ENCODE data around the gene PLCZ1.
"Not testable (repeated sequence)": the region's sequence is repeated elsewhere in the genome, so short reads cannot be mapped to it uniquely, and the experiment has no call there.

PLCZ1 gene, protein sequence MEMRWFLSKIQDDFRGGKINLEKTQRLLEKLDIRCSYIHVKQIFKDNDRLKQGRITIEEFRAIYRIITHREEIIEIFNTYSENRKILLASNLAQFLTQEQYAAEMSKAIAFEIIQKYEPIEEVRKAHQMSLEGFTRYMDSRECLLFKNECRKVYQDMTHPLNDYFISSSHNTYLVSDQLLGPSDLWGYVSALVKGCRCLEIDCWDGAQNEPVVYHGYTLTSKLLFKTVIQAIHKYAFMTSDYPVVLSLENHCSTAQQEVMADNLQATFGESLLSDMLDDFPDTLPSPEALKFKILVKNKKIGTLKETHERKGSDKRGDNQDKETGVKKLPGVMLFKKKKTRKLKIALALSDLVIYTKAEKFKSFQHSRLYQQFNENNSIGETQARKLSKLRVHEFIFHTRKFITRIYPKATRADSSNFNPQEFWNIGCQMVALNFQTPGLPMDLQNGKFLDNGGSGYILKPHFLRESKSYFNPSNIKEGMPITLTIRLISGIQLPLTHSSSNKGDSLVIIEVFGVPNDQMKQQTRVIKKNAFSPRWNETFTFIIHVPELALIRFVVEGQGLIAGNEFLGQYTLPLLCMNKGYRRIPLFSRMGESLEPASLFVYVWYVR

GRCh38 chr12:18737819-18738218 lies at the start of gene PLCZ1, which contains the start of gene CAPZA3:
PLCZ1 (minus strand) TSS chr12:18738012; CDS start chr12:18737371, 641 bp downstream.
CAPZA3 (plus strand) TSS chr12:18738119; CDS start chr12:18738269, 150 bp downstream.
- DNase-seq: no peak

GRCh38 chr12:18785465-18785864 lies 47.7 kb upstream of the PLCZ1 start:
- DNase-seq: not testable (repeated sequence)

DNA sequence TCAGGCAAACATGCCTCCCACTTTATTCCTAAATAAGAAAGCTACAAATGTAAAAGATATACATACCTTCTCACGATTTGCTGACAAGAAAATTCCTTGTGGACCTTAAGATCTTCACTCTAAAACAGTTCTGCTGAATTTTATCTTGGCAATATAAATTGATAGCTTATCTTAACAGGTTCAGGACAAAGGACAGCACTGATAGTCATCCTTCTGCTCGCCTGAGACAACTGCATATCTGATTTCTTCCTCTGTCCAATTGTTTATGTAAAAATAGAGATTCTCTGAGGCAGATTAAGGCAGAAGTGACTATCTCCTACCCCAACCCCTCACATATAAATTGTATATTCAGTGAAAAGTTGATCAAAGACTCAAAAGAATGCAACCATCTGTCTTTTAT lies 45.0 kb upstream of the PLCZ1 start:
- no peak for DNase-seq

- not testable (repeated sequence) for DNase-seq
Measured at GRCh38 chr12:18766479-18766878, 28.7 kb upstream of the PLCZ1 start.

DNA sequence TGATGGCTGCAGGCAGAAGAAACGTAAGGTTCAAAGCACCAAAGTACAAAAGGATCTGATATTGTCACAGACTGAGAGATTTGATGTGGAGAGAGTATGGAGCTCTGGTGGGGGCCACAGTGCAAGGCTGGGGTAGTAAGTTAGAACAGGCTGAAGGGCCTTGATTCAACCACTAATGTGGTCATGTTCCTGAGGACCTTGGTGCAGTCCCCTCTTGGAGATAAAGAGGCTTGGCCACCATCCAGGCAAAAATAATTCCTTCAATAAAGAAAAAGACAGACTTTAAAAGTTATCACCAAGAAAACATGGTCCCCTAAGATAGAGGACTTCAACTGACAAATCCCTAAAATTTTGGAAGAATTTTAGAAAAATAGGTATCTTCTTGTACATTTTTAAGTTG lies 17.5 kb upstream of the PLCZ1 start:
- DNase-seq: no peak

GRCh38 chr12:18754124-18754707 lies 16.4 kb upstream of the PLCZ1 start:
- no peak for DNase-seq

DNA sequence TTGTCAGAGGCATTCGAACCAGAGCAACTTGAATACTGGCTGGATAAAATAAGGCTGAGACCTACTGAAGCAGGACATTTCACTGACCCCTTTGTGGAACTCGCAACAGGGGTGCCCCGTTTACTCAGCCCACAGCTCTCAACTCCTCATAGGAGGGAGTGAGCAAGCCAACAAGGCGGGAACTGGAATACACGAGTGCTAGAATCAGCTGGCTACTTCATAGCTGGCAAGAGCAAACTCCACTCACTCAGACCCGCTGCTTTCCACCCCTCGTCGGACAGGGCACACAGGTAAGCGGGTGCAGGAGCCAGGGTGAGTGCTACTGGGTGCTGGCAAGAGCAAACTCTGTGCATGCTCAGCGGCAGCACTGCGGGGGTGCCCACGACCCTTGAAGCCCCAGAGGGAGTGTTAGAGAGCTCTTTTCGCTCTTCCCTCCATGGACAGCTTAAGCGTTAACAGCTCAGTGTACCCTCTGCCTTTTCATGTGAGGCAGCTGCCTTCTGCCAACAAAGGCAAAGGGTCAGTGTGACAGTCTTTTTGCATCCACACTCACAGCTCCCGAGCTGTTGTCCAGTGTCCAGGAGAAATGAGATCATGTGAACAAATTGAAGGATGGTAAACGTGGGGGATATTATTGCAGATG lies 15.8 kb upstream of the PLCZ1 start:
- no peak for DNase-seq

DNA sequence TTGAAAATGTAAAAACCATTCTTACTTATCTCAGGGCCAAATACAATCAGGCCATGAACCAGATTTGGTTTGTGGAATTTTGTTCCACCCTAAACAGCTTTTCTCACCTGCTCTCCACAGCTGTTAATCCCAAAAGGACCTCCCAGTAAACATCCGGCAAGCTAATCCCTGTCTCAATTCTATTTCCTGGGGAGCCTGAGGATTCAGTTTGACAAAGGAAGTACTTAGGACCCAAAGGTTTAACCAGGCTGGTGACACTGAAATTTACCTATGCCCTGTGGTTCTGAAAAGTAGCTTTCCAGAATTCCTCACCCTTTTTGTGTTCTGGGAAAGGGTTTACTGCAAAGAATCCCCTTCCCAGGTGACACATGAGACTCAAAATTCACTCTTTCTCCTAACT lies 15.1 kb upstream of the PLCZ1 start:
- DNase-seq: no peak

DNA sequence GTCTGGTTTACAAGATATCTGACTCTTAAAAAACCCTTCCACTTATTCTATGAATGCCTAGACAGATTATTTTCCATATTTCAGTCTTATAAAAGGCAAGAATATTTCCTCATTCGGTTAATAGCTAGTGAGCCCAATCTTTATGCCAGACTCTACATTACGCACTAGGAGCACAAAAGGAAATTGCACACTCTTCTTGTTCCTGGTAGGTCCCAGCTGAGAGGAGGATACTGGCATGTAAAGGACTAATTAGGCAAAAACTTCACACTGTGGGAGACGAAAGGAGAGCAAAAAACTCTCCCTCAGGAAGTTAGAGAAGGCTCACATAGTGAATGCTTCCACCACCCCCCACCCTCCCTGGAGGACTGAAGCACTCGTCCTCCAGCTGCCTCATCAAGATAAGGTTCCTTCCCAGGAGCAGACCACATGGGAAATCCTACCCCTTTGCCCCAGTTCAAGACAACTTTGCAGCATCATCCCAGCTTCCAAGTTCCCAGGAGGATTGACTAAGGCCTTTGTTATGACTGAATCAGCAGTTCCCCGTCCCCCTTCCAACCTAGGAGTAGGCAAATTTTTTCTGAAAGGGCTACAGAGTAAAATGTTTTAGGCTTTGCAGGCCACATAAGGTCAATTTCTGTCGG lies 14.6 kb upstream of the PLCZ1 start:
- DNase-seq: peak; percentile 96

DNA sequence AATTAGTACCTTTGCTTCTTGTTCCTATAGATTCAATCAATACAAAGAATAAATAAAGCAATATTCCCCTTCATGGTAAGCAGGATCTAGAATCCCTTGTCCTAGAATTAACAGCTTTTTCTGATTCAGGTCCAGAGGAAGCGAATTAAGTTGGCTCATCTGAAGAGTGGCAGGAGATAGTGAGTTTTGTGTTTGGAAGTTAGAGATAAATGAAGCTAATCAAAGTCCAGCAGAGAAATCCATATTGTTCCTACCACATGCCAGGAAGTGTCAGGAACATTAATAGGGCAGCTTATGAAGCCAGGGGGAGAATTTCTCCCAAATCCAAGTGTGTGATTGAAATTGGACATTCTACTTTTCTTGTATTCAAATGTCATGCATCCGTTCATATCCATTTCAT lies 14.1 kb upstream of the PLCZ1 start:
- no peak for DNase-seq

DNA sequence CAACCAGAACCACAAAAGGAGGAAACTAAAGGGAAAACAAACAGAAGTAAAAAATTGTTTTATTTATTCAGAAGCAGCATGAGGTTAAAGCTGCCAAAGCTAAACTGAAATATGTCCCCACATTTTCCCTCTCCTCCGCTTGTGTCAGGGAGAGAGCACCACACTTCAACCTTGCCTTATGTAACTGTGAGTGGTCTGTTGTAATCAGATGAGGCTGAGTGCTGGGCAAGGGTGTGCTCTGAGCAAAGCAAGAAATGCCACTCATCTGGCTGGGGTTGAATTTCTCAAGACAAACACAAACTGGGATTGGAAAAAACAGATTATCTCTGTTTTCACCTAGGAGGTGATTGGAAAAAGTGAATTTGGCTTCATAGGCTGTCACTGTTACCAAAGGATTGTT lies 12.3 kb upstream of the PLCZ1 start:
- peak; percentile 18 for DNase-seq

DNA sequence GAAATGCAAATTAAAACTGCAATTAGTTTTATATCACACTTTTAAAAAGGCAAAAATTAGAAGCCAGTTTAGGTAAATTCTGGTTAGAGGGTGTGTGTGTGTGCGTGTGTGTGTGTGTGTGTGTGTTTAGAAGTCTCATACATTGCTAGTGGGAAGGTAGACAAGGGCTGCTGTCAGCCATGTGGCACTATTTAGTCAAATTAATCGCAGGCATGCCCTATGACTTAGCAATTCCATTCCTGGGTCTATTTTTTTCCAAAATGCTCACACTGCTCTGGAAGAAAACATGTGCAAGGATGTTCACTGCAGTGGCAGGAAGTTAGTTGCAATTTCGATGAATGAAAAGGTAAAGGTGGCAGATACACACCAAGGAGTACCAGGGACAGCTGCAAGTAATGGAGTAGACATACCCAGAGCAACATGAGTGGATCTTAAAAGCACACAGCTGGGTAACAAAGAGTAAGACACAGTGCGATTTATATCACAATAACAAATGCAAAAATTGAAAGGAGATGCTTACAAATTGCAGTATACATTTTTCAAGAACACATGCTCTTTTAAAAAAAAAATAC lies 11.7 kb upstream of the PLCZ1 start:
- peak; percentile 26 for DNase-seq

GRCh38 chr12:18747895-18748294 lies 10.1 kb upstream of the PLCZ1 start:
- peak; percentile 97 for DNase-seq

- no peak for DNase-seq
Measured at GRCh38 chr12:18731156-18731555, 6.7 kb downstream of the PLCZ1 start.

DNA sequence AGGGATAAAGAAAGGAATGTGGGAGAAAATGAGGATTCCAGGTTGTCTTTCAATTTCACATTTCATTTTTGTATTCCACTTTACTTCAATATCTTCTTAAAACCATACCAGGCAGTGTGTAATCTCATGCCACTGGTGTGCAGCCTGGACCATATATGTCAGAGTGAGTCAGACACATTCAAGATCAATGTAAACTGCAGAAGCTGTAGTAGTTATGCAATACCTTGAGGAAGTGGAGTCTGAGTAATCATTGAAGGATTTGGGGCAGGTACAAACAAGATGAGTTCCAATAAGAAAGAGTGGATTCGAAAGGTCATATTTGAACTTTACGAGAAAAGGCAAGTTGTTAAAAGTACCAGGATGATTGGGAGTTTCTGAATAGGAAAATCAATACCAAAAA lies 14.1 kb downstream of the PLCZ1 start:
- peak; percentile 78 for DNase-seq

DNA sequence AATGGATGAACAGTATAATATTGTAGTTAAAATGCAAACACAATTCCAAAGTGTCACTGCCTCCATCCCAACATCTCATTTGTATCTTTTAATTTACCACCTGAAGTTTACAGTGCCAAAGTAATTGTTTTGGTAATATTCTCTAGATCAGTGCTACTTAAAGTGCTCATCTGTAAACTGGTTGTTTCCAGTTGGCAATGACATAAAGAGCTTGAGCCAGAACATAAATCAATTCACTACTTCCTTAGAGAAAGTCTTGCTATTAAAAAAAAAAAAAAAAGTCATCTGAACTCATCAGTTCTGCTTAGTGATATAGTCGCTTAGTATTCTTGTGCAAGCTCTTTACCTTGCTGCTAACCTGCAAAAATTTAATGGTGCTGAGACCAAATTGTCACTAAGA lies 16.4 kb downstream of the PLCZ1 start:
- no peak for DNase-seq

DNA sequence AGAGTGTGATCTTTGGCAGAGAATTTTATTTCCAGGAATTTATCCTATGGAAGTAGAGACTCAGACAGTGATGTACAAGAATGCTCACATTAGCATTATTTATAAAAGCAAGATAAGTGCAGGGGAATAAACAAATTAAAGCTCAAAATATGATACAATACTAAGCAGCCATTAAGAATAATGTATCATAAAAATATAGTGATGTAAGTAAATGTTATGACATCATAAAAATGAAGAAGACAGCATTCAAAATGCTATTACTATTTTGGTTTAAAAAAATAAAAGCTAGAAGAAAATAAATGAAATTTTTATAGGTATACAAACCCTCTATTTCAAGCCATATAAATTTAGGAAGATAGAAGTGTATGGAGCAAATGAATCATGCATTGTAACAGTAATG lies 17.1 kb downstream of the PLCZ1 start:
- no peak for DNase-seq

DNA sequence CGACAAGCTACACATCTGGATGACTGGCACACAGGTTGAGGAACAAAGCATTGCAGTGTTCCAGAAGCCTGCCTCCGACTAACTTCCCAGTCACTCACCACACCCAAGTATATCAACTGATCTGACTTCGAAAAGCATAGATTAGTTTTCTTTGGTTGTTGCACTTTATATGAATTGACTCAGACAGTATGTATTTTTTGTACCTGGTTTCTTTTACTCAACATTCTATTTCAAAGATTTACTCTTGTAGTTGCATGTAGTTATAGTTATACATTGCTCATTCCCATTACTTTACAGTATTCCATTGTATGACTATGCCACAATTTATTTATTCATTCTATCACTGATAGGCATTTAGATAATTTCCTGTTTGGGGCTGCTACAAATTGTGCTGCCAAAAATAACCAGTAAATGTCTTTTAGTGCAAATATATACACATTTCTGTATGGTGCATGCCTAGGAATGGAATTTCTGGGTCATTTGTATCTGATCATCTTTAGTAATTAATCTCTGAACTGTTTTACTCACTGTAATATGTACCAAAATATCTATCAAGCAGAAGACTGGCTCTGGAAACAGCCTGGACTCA lies 17.8 kb downstream of the PLCZ1 start:
- peak; percentile 32 for DNase-seq

GRCh38 chr12:18718462-18718861 lies 19.4 kb downstream of the PLCZ1 start:
- no peak for DNase-seq

GRCh38 chr12:18716236-18716635 lies 21.6 kb downstream of the PLCZ1 start:
- DNase-seq: no peak

DNA sequence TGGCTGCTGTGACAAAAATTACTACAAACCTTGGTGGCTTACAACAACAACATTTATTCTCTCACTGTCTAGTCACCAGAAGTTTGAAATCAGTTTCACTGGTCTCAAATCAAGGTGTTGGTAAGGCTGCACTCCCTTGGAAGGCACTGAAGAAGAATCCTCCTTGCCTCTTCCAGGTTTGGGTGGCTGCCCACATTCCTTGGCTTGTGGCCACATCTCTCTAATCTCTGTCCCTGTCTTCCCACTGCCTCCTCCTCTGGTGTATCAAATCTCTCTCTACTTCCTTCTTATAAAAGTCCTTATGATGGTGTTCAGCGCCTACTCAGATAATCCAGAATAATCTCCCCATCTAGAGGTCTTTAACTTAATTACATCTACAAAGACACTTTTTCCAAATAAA lies 31.0 kb downstream of the PLCZ1 start:
- DNase-seq: peak; percentile 51

- DNase-seq: peak; percentile 23
Measured at GRCh38 chr12:18703911-18704310, 33.9 kb downstream of the PLCZ1 start.

Measured in EL (cell line).